H9 (cell line): Measurements from ENCODE around the gene CHID1. TPM values are rescaled to one million over a fixed set of nuclear protein-coding genes. Genes with fewer than 3 reads are reported as not detected.

Experiments
- DNase-seq: peaks from one replicate; pipeline ENCODE4 v3.0.0-alpha.2; 2017
- H2AFZ ChIP-seq: one replicate; pipeline ENCODE4 v1.6.1; 2013; ENCODE audit warnings: mild to moderate bottlenecking, low read length, control low read depth, moderate library complexity
- H2AK5ac ChIP-seq: 2 replicates; pipeline ENCODE4 v1.6.1; 2013; ENCODE audit warnings: low read length, control low read depth, mixed read lengths; ENCODE audit not compliant: insufficient read length
- H2BK120ac ChIP-seq: one replicate; pipeline ENCODE4 v1.6.1; 2013; ENCODE audit warnings: low read depth, mild to moderate bottlenecking, low read length, control low read depth, inconsistent platforms; ENCODE audit not compliant: poor library complexity, severe bottlenecking
- H2BK12ac ChIP-seq: 2 replicates; pipeline ENCODE4 v1.6.1; 2013; ENCODE audit warnings: low read length, control low read depth, mixed read lengths, low read depth; ENCODE audit not compliant: insufficient read length
- H2BK15ac ChIP-seq: 2 replicates; pipeline ENCODE4 v1.6.1; 2013; ENCODE audit warnings: low read depth, low read length, control low read depth
- H2BK20ac ChIP-seq: one replicate; pipeline ENCODE4 v1.6.1; 2013; ENCODE audit warnings: low read depth, mild to moderate bottlenecking, low read length, control low read depth, inconsistent platforms; ENCODE audit not compliant: poor library complexity, severe bottlenecking
- H2BK5ac ChIP-seq: 2 replicates; pipeline ENCODE4 v1.6.1; 2013; ENCODE audit warnings: low read length, control low read depth, mixed read lengths; ENCODE audit not compliant: insufficient read length
- H3K14ac ChIP-seq: 2 replicates; pipeline ENCODE4 v1.6.1; 2013; ENCODE audit warnings: low read length, control low read depth; ENCODE audit not compliant: insufficient read depth
- H3K18ac ChIP-seq: 2 replicates; pipeline ENCODE4 v1.6.1; 2013; ENCODE audit warnings: low read depth, mild to moderate bottlenecking, mixed read lengths, low read length, control low read depth; ENCODE audit not compliant: insufficient read length
- H3K23ac ChIP-seq: 2 replicates; pipeline ENCODE4 v1.6.1; 2013; ENCODE audit warnings: low read length, control low read depth, mixed read lengths, low read depth; ENCODE audit not compliant: insufficient read length
- H3K23me2 ChIP-seq: 2 replicates; pipeline ENCODE4 v1.6.1; 2013; ENCODE audit warnings: low read depth, mild to moderate bottlenecking, mixed read lengths, low read length, control low read depth; ENCODE audit not compliant: insufficient read length, poor library complexity, severe bottlenecking
- H3K27ac ChIP-seq: 2 replicates; pipeline ENCODE4 v1.5.1; 2013; ENCODE audit warnings: low read length, control low read depth, mixed read lengths, low read depth; ENCODE audit not compliant: insufficient read length
- H3K27me3 ChIP-seq: 2 replicates; pipeline ENCODE4 v1.6.1; 2013; ENCODE audit warnings: low read length, control low read depth, inconsistent platforms; ENCODE audit not compliant: insufficient read depth
- H3K4ac ChIP-seq: 2 replicates; pipeline ENCODE4 v1.6.1; 2013; ENCODE audit warnings: low read depth, mild to moderate bottlenecking, control low read depth, inconsistent platforms, low read length, moderate library complexity
- H3K4me1 ChIP-seq: 2 replicates; pipeline ENCODE4 v1.6.1; 2013; ENCODE audit warnings: low read length, control low read depth, inconsistent platforms; ENCODE audit not compliant: insufficient read depth
- H3K4me2 ChIP-seq: 2 replicates; pipeline ENCODE4 v1.6.1; 2013; ENCODE audit warnings: low read length, control low read depth, mixed read lengths; ENCODE audit not compliant: insufficient read length, insufficient read depth
- H3K56ac ChIP-seq: 2 replicates; pipeline ENCODE4 v1.6.1; 2013; ENCODE audit warnings: low read depth, mild to moderate bottlenecking, mixed read lengths, low read length, control low read depth; ENCODE audit not compliant: insufficient read length
- H3K79me1 ChIP-seq: 2 replicates; pipeline ENCODE4 v1.6.1; 2013; ENCODE audit warnings: low read depth, mild to moderate bottlenecking, moderate library complexity, low read length, control low read depth, inconsistent platforms; ENCODE audit not compliant: insufficient read depth, poor library complexity, severe bottlenecking
- H3K79me2 ChIP-seq: 2 replicates; pipeline ENCODE4 v1.6.1; 2013; ENCODE audit warnings: low read length, control low read depth, inconsistent platforms; ENCODE audit not compliant: insufficient read depth
- H3K9ac ChIP-seq: 2 replicates; pipeline ENCODE4 v1.6.1; 2013; ENCODE audit warnings: low read length, control low read depth, mixed read lengths; ENCODE audit not compliant: insufficient read length; ENCODE audit errors: extremely low read depth
- H3K9me3 ChIP-seq: one replicate; pipeline ENCODE4 v1.6.1; 2013; ENCODE audit warnings: low read depth, low read length, inconsistent platforms; ENCODE audit not compliant: control insufficient read depth
- H3T11ph ChIP-seq: one replicate; pipeline ENCODE4 v1.6.1; 2013; ENCODE audit warnings: mild to moderate bottlenecking, low read length, control low read depth, inconsistent platforms
- H4K20me1 ChIP-seq: one replicate; pipeline ENCODE4 v1.6.1; 2013; ENCODE audit not compliant: control insufficient read depth, insufficient read length, insufficient read depth
- H4K5ac ChIP-seq: 2 replicates; pipeline ENCODE4 v1.6.1; 2013; ENCODE audit warnings: low read depth, mild to moderate bottlenecking, mixed read lengths, low read length, control low read depth; ENCODE audit not compliant: insufficient read length
- H4K8ac ChIP-seq: replicated peaks from 2 replicates; pipeline ENCODE4 v1.6.1; 2013; ENCODE audit warnings: low read length, control low read depth, mixed read lengths, low read depth; ENCODE audit not compliant: insufficient read length
- H4K91ac ChIP-seq: 2 replicates; pipeline ENCODE4 v1.6.1; 2013; ENCODE audit warnings: low read depth, mild to moderate bottlenecking, moderate library complexity, mixed read lengths, low read length, control low read depth; ENCODE audit not compliant: insufficient read length
- H3K27ac Mint-ChIP-seq, 3 experiments: 2 replicates in 2 of 3; 3 replicates in 1 of 3; pipeline ENCODE4 v1.8.0; 2020 to 2021; ENCODE audit warnings: mixed read lengths in 3 of 3, mild to moderate bottlenecking in 1 of 3, moderate library complexity in 1 of 3
- H3K27me3 Mint-ChIP-seq: 2 replicates; pipeline ENCODE4 v1.8.0; 2021; ENCODE audit warnings: low read depth, mild to moderate bottlenecking, moderate library complexity, mixed read lengths
- H3K36me3 Mint-ChIP-seq, 3 experiments: 2 replicates in 2 of 3; 3 replicates in 1 of 3; pipeline ENCODE4 v1.8.0; 2020 to 2021; ENCODE audit warnings: low read depth in 3 of 3, mixed read lengths in 3 of 3; ENCODE audit not compliant: insufficient read depth in 1 of 3
- H3K4me1 Mint-ChIP-seq, 2 experiments: 2 replicates each; pipeline ENCODE4 v1.8.0; 2020; ENCODE audit warnings: mixed read lengths in 2 of 2
- H3K4me3 Mint-ChIP-seq, 2 experiments: 2 replicates in 1 of 2; 3 replicates in 1 of 2; pipeline ENCODE4 v1.8.0; 2020 to 2021; ENCODE audit warnings: mild to moderate bottlenecking in 2 of 2, mixed read lengths in 2 of 2, moderate library complexity in 1 of 2
- H3K9me3 Mint-ChIP-seq, 2 experiments: 2 replicates in 1 of 2; 3 replicates in 1 of 2; pipeline ENCODE4 v1.8.0; 2020; ENCODE audit warnings: mild to moderate bottlenecking in 2 of 2, mixed read lengths in 2 of 2, moderate library complexity in 1 of 2
- CTCF ChIP-seq: fragments of 200-600 bp; sonication (generic); conservative IDR thresholded peaks from 3 replicates; pipeline ENCODE4 v1.8.0; 2021; ENCODE audit warnings: antibody characterized with exemption, mild to moderate bottlenecking
- WGBS: extraction: QIAGEN DNeasy Blood & Tissue Kit; methylation state at CpG from one replicate; pipeline ENCODE4 v1.1.7; 2013; ENCODE audit warnings: missing lambda C conversion rate, low lambda C conversion rate, mixed read lengths; ENCODE audit not compliant: insufficient read length; ENCODE audit errors: extremely low coverage; 5-methylcytosine and 5-hydroxymethylcytosine counted together
- total RNA-seq: library from RNA; stranded (reverse); gene quantifications from 2 replicates; pipeline ENCODE4 v1.2.1, GENCODE V29; 2021

Gene CHID1
- total RNA-seq, 1 experiment from 2014 or later = 89.4 TPM

GRCh38 chr11:926341-926916 lies 15.8 kb upstream of the CHID1 start:
- Histone ChIP-seq H3K23ac (no peak overlapping the region), H3K4me2 (peak overlapping the region; percentile 76), H3K9me3 (no peaks in the 10 kb centered on the region), H3K79me2 (peaks cover 12% of the 10 kb centered on the region; the same call in 1 of the 2 replicates), H3K27me3 (no peaks in the 10 kb centered on the region), H2AFZ (no peak overlapping the region), H4K8ac (no peak overlapping the region), H3K23me2 (peaks cover 7% of the 10 kb centered on the region), H2BK12ac (no peak overlapping the region), H3K27ac (no peak overlapping the region), H3K9ac (peak overlapping the region; percentile 16), H3K56ac (no peak overlapping the region), H3K4ac (no peak overlapping the region), H3K4me1 (peaks cover 3% of the 10 kb centered on the region; the same call in 1 of the 2 replicates), H3K18ac (no peak overlapping the region), H3K14ac (no peak overlapping the region), H2BK5ac (no peak overlapping the region), H2BK15ac (no peak overlapping the region), H4K5ac (no peak overlapping the region), H3T11ph (no peak overlapping the region), H2BK20ac (no peak overlapping the region), H3K79me1 (peaks cover 12% of the 10 kb centered on the region), H4K91ac (no peak overlapping the region), H4K20me1 (no peaks in the 10 kb centered on the region), H2BK120ac (no peak overlapping the region), H2AK5ac (no peak overlapping the region)
- no CpG with 5 or more reads among the region's 26 CpGs for WGBS
- Mint-ChIP-seq H3K27me3 (no peaks in the 10 kb centered on the region), H3K36me3 (peaks cover 4 to 14% (median 12%) of the 10 kb centered on the region in 3 experiments; a peak in 5 of 7 replicates), H3K4me3 (peak overlapping the region; percentile 82 to 87), H3K4me1 (peaks cover 20 to 26% of the 10 kb centered on the region in 2 experiments), H3K9me3 (no peaks in the 10 kb centered on the region), H3K27ac (peak overlapping the region in 2 of 3 experiments; percentile 57 to 96; a peak in 3 of 7 replicates)
- TF ChIP-seq CTCF = no peak
- no peak for DNase-seq
